HepG2 (cell line): Measurements from ENCODE around the gene HSD11B1L. TPM values are rescaled to one million over a fixed set of nuclear protein-coding genes. Genes with fewer than 3 reads are reported as not detected.

Experiments
- ELF1 ChIP-seq: sonication (generic); formaldehyde crosslinking; IDR thresholded peaks from 2 replicates; pipeline ENCODE4 v1.4.0; 2020; ENCODE audit warnings: missing genetic modification reagents
- REST ChIP-seq, 2 experiments: IDR thresholded peaks; 2 replicates each; pipeline ENCODE4 v1.6.1; 2011 to 2012; ENCODE audit warnings: low read length in 2 of 2, borderline replicate concordance in 1 of 2, low read depth in 1 of 2, mild to moderate bottlenecking in 1 of 2, moderate library complexity in 1 of 2
- SPEN ChIP-seq: sonication (generic); formaldehyde crosslinking; IDR thresholded peaks from 2 replicates; pipeline ENCODE4 v1.5.1; 2020; ENCODE audit warnings: low read depth, mild to moderate bottlenecking, missing genetic modification reagents
- STAG1 ChIP-seq: sonication (generic); formaldehyde crosslinking; IDR thresholded peaks from 2 replicates; pipeline ENCODE4 v1.4.0; 2020; ENCODE audit warnings: missing genetic modification reagents
- YY1 ChIP-seq: IDR thresholded peaks from 2 replicates; pipeline ENCODE4 v1.6.1; 2011; ENCODE audit warnings: low read length, low read depth, moderate library complexity, mild to moderate bottlenecking; ENCODE audit not compliant: insufficient read depth, insufficient replicate concordance
- ZC3H13 ChIP-seq: sonication (generic); formaldehyde crosslinking; IDR thresholded peaks from 2 replicates; pipeline ENCODE4 v1.8.1; 2023; ENCODE audit warnings: mild to moderate bottlenecking, missing genetic modification reagents, moderate library complexity
- ZHX1 ChIP-seq: sonication (generic); formaldehyde crosslinking; IDR thresholded peaks from 2 replicates; pipeline ENCODE4 v1.8.1; 2022; ENCODE audit warnings: low read depth, mild to moderate bottlenecking, missing genetic modification reagents
- ZNF17 ChIP-seq: sonication (generic); formaldehyde crosslinking; IDR thresholded peaks from 2 replicates; pipeline ENCODE4 v1.5.0; 2020; ENCODE audit warnings: mild to moderate bottlenecking, missing genetic modification reagents
- ZNF780A ChIP-seq: sonication (generic); formaldehyde crosslinking; IDR thresholded peaks from 2 replicates; pipeline ENCODE4 v1.8.0; 2022; ENCODE audit warnings: mild to moderate bottlenecking, missing genetic modification reagents, moderate library complexity
- polyA plus RNA-seq, 8 experiments: library from polyadenylated mRNA; depleted of rRNA in 3 of 8; stranded (reverse) in 7 of 8; unstranded in 1 of 8; fragments of >200 nt; fragmentation: Illumina TruSeq in 4 of 8; extraction: Trizol in 4 of 8; gene quantifications; 2 replicates each; pipeline versions ENCODE4 v1.2.1 to v1.2.3, GENCODE V29; 2011 to 2016; ENCODE audit warnings: low read depth in 4 of 8, missing spikeins in 1 of 8, mixed read lengths in 1 of 8; ENCODE audit not compliant: insufficient read depth in 1 of 8
- total RNA-seq, 5 experiments: library from RNA; depleted of rRNA; stranded (reverse); fragments of >200 nt; fragmentation: Illumina TruSeq; extraction: Trizol; gene quantifications; 2 replicates each; pipeline ENCODE4 v1.2.3, GENCODE V29; 2016; ENCODE audit warnings: low read depth in 1 of 5
- TF ChIP-seq, protein P1 (sequence below): sonication (generic); formaldehyde crosslinking; IDR thresholded peaks from 2 replicates; pipeline ENCODE4 v1.5.1; 2020; ENCODE audit warnings: mild to moderate bottlenecking, missing genetic modification reagents, moderate library complexity
- TF ChIP-seq, protein P2 (sequence below): sonication (generic); formaldehyde crosslinking; IDR thresholded peaks from 2 replicates; pipeline ENCODE4 v1.4.0; 2020; ENCODE audit warnings: missing genetic modification reagents, low read depth, mild to moderate bottlenecking, borderline replicate concordance
- TF ChIP-seq, protein P3 (sequence below): sonication (generic); formaldehyde crosslinking; conservative IDR thresholded peaks from 2 replicates; pipeline ENCODE4 v1.4.0; 2020; ENCODE audit warnings: mild to moderate bottlenecking, missing genetic modification reagents, moderate library complexity

The HSD11B1L gene
- total and polyA plus RNA-seq, 2 of the 13 experiments (the other 11 are each of a cell fraction or from before 2014, with no cell fraction given): 2.8 to 3.9 TPM

- TF ChIP-seq, protein P1, sequence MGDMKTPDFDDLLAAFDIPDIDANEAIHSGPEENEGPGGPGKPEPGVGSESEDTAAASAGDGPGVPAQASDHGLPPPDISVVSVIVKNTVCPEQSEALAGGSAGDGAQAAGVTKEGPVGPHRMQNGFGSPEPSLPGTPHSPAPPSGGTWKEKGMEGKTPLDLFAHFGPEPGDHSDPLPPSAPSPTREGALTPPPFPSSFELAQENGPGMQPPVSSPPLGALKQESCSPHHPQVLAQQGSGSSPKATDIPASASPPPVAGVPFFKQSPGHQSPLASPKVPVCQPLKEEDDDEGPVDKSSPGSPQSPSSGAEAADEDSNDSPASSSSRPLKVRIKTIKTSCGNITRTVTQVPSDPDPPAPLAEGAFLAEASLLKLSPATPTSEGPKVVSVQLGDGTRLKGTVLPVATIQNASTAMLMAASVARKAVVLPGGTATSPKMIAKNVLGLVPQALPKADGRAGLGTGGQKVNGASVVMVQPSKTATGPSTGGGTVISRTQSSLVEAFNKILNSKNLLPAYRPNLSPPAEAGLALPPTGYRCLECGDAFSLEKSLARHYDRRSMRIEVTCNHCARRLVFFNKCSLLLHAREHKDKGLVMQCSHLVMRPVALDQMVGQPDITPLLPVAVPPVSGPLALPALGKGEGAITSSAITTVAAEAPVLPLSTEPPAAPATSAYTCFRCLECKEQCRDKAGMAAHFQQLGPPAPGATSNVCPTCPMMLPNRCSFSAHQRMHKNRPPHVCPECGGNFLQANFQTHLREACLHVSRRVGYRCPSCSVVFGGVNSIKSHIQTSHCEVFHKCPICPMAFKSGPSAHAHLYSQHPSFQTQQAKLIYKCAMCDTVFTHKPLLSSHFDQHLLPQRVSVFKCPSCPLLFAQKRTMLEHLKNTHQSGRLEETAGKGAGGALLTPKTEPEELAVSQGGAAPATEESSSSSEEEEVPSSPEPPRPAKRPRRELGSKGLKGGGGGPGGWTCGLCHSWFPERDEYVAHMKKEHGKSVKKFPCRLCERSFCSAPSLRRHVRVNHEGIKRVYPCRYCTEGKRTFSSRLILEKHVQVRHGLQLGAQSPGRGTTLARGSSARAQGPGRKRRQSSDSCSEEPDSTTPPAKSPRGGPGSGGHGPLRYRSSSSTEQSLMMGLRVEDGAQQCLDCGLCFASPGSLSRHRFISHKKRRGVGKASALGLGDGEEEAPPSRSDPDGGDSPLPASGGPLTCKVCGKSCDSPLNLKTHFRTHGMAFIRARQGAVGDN (CRISPR knock-in tag): peak; percentile 80
- TF ChIP-seq SPEN (CRISPR knock-in tag): peak; percentile 71; the same call in 1 of the 2 replicates
- no peak for TF ChIP-seq ZNF17 (CRISPR knock-in tag)
- TF ChIP-seq YY1: peak; percentile 45
- TF ChIP-seq ZNF780A (CRISPR knock-in tag): no peak
- TF ChIP-seq ELF1: peak; percentile 94
- TF ChIP-seq ZC3H13 (CRISPR knock-in tag): no peak; the same call in 1 of the 2 replicates
- TF ChIP-seq STAG1 (CRISPR knock-in tag): peak; percentile 49
- TF ChIP-seq, protein P2, sequence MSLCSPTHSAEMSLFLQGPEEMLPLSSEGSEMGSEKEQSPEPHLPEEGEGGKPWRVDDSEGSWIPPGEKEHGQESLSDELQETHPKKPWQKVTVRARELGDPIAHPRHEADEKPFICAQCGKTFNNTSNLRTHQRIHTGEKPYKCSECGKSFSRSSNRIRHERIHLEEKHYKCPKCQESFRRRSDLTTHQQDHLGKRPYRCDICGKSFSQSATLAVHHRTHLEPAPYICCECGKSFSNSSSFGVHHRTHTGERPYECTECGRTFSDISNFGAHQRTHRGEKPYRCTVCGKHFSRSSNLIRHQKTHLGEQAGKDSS (CRISPR knock-in tag): no peak
- TF ChIP-seq, protein P3, sequence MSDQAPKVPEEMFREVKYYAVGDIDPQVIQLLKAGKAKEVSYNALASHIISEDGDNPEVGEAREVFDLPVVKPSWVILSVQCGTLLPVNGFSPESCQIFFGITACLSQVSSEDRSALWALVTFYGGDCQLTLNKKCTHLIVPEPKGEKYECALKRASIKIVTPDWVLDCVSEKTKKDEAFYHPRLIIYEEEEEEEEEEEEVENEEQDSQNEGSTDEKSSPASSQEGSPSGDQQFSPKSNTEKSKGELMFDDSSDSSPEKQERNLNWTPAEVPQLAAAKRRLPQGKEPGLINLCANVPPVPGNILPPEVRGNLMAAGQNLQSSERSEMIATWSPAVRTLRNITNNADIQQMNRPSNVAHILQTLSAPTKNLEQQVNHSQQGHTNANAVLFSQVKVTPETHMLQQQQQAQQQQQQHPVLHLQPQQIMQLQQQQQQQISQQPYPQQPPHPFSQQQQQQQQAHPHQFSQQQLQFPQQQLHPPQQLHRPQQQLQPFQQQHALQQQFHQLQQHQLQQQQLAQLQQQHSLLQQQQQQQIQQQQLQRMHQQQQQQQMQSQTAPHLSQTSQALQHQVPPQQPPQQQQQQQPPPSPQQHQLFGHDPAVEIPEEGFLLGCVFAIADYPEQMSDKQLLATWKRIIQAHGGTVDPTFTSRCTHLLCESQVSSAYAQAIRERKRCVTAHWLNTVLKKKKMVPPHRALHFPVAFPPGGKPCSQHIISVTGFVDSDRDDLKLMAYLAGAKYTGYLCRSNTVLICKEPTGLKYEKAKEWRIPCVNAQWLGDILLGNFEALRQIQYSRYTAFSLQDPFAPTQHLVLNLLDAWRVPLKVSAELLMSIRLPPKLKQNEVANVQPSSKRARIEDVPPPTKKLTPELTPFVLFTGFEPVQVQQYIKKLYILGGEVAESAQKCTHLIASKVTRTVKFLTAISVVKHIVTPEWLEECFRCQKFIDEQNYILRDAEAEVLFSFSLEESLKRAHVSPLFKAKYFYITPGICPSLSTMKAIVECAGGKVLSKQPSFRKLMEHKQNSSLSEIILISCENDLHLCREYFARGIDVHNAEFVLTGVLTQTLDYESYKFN (CRISPR knock-in tag): peak; percentile 42; the same call in 1 of the 2 replicates
- TF ChIP-seq REST (IDR thresholded peaks at IDR 0.05; ENCODE audit: borderline replicate concordance in 1 of 2, low read depth in 1 of 2, low read length in 2 of 2): no peak
- 0 out of 2 replicates have a peak, but pooled peaks have one; percentile 8 for TF ChIP-seq ZHX1 (CRISPR knock-in tag)
Measured at GRCh38 chr19:5686647-5687359, 6.0 kb downstream of the HSD11B1L start (continued).
